Ovary (tissue), 9 donors: ENCODE results near the gene VILL. TPM values are rescaled to one million over a fixed set of nuclear protein-coding genes. Genes with fewer than 3 reads are reported as not detected.

Experiments
- microRNA-seq, 3 donors: library from miRNA; unstranded; fragments of <30 nt; microRNA quantifications; one replicate each; pipeline versions ENCODE4 to v1.2.0, GENCODE V29; 2019 to 2020
- polyA plus RNA-seq, 2 donors: library from polyadenylated mRNA; stranded (reverse); fragments of 200-250 nt in 1 of 2; fragments of 350-450 nt in 1 of 2; fragmentation: Illumina TruSeq in 1 of 2; extraction: RNeasy Lipid Tissue Mini Kit (QIAGEN cat#74804) in 1 of 2; gene quantifications; one replicate each; pipeline ENCODE4 v1.2.3, GENCODE V29; 2013 to 2014
- small RNA-seq: library from RNA; depleted of rRNA; stranded (forward); fragments of <200 nt; gene quantifications from one replicate; pipeline ENCODE3, GENCODE V24; 2016
- total RNA-seq, 7 donors: library from RNA; depleted of rRNA in 2 of 7; stranded (reverse); fragments of >200 nt in 2 of 7; fragmentation: NEBNext Ultra II Directional in 3 of 7; extraction: Animal tissue kit (Norgen Biotek cat#: 25700) in 3 of 7; gene quantifications; one replicate each; pipeline versions ENCODE4 v1.1.0 to v1.2.4, GENCODE V29; 2016 to 2023
- donor health status: DM: no; HTN: no; CAD: no; lungs with moderate emphysema.
- donor health status: DM: no; HTN: no; CAD: no.
- donor health status: Bipolar disorder and iron deficiency.
- donor health status: DM: yes; HTN: yes; CAD: no.
- donor health status: DM: no; HTN: no; CAD: no.
- donor health status: DM: yes; HTN: yes; CAD: no.

The VILL gene
- total and polyA plus RNA-seq, 9 donors, result 4.8 to 13.2 (median 8.8) TPM

Small RNA genes within 50 kb of the gene (microRNA-seq; reads per million reads assigned to microRNA genes)
- gene MIR26A1, result 16.7 to 441 (median 34.7) reads per million in 3 donors

Small RNA genes within 50 kb of the gene (small RNA-seq; reads per million reads assigned to genes)
- 1.2 reads per million, percentile 63 among the genes with 10 or more reads in this experiment for gene MIR26A1
- gene RF00019, result not detected

Other genes starting within 250 kb of the VILL start
- gene CTDSPL, start 128.9 kb upstream of the VILL start, total RNA-seq, result 10 to 100 TPM; 16.5 to 41.1 (median 34.2) TPM
- 10 to 100 TPM; 14.8 to 36.4 TPM for gene CTDSPL, start 128.9 kb upstream of the VILL start, polyA plus RNA-seq
- 10 to 100 TPM; 12.3 to 62.3 (median 27.0) TPM for gene PLCD1, start 38.9 kb downstream of the VILL start, total RNA-seq
- gene PLCD1, start 38.9 kb downstream of the VILL start, polyA plus RNA-seq, result 10 to 100 TPM; 21.2 to 30.0 TPM
- gene DLEC1, start 48.4 kb downstream of the VILL start, total RNA-seq, result 10 to 100 TPM in 1 of 7 donors, 1 to 10 TPM in 5, under 1 TPM in 1; 0.99 to 23.8 (median 3.7) TPM
- 1 to 10 TPM in 1 of 2 donors, under 1 TPM in 1; 0.93 to 1.5 TPM for gene DLEC1, start 48.4 kb downstream of the VILL start, polyA plus RNA-seq
- gene ACAA1, start 146.3 kb downstream of the VILL start, total RNA-seq, result 10 to 100 TPM; 27.1 to 50.4 (median 44.9) TPM
- 10 to 100 TPM; 41.3 to 42.7 TPM for gene ACAA1, start 146.3 kb downstream of the VILL start, polyA plus RNA-seq
- gene MYD88, start 147.9 kb downstream of the VILL start, total RNA-seq, result 10 to 100 TPM; 12.8 to 32.5 (median 24.0) TPM
- gene MYD88, start 147.9 kb downstream of the VILL start, polyA plus RNA-seq, result 10 to 100 TPM; 19.1 to 58.9 TPM
- gene OXSR1, start 174.8 kb downstream of the VILL start, total RNA-seq, result 10 to 100 TPM; 17.0 to 41.1 (median 29.4) TPM
- 10 to 100 TPM; 12.4 to 24.9 TPM for gene OXSR1, start 174.8 kb downstream of the VILL start, polyA plus RNA-seq